ENCODE data around the gene LPO. TPM values are rescaled to one million over a fixed set of nuclear protein-coding genes. Genes with fewer than 3 reads are reported as not detected.

LPO gene
- total and polyA plus RNA-seq, 2 donors (not counting 3 experiments of a cell fraction or from before 2014, with no cell fraction given): not detected

DNA sequence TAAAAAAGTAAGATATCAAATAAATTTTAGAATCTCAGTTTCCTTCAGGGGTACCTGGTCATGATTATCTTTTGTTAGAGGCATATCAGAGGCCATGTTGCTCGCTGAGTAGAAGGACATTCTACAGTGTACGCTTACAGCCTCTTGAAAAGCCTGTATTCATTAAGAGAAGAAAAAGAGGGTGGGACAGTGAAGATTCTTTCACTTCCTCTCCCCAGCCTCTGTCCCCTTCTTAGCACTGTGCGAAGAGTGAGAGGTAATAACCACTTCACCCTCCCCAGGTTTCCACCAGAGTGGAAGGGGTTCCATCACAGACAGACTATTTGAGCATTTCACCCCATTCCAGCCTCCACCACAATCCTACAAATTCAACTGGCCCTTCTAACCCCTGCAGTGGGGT lies 4.8 kb upstream of the LPO start:
- Histone ChIP-seq H3K9me3 (replicated peaks; ENCODE audit: control insufficient read depth, insufficient read depth, low read length) (no peaks in the 10 kb centered on the region), H4K20me1 (replicated peaks; ENCODE audit: control insufficient read depth, extremely low read depth, insufficient read depth, low read length) (no peaks in the 10 kb centered on the region), H3K9ac (replicated peaks; ENCODE audit: extremely low read depth, insufficient read depth, low read length) (no peak overlapping the region), H3K36me3 (ENCODE audit: control insufficient read depth in 2 of 2, extremely low read depth in 1 of 2, insufficient read depth in 2 of 2, low read length in 2 of 2) (no peaks in the 10 kb centered on the region), H3K27ac (ENCODE audit: insufficient read depth, low read depth, low read length) (no peak overlapping the region), H3K4me3 (replicated peaks in 1 of 3; ENCODE audit: insufficient read depth in 1 of 3, low read depth in 1 of 3, low read length in 3 of 3) (no peak overlapping the region), H3K4me2 (ENCODE audit: insufficient read depth, low read length) (no peak overlapping the region), H2AFZ (ENCODE audit: low read depth, low read length) (no peak overlapping the region), H3K4me1 (ENCODE audit: control insufficient read depth, extremely low read depth, insufficient read depth, low read length) (no peaks in the 10 kb centered on the region), H3K27me3 (ENCODE audit: control insufficient read depth in 2 of 2, insufficient read depth in 2 of 2, low read length in 2 of 2) (peaks cover 11 to 22% of the 10 kb centered on the region in 2 experiments), H3K9me1 (replicated peaks; ENCODE audit: control insufficient read depth, extremely low read depth, insufficient read depth, low read length) (no peaks in the 10 kb centered on the region), H3K79me2 (ENCODE audit: control insufficient read depth, insufficient read depth, low read length) (no peaks in the 10 kb centered on the region)
- FAIRE-seq: no peak
- dilution Hi-C loops (cut with MboI; ENCODE audit: extremely low pct_ligation_motif_present, low sequenced_read_pairs) (no loop called here), intact Hi-C loops (cut with micrococcal nuclease) (no loop called here)
- BruUV-seq (replicated peaks): no TSS peak
- ChIA-PET POLR2A (no interaction called here), CTCF (interaction anchor here (1.2 kb wide), 1 partner anchor 14 kb away, joined by 4 read pairs; the partner anchor contains the start of gene MKS1)
- DNase-seq (ENCODE audit: low read depth, low spot score): no peak
- no peak for TF ChIP-seq FOS (IDR thresholded peaks at IDR 0.05; ENCODE audit: borderline replicate concordance, insufficient read depth, low read length)
- TF ChIP-seq EZH2 (IDR thresholded peaks at IDR 0.05; ENCODE audit: borderline replicate concordance, low read depth, low read length, severe bottlenecking): no peak
- TF ChIP-seq GATA2 (IDR thresholded peaks at IDR 0.05; ENCODE audit: insufficient read depth, insufficient read length, low read depth, low read length): no peak
- TF ChIP-seq JUN (IDR thresholded peaks at IDR 0.05; ENCODE audit: borderline replicate concordance, insufficient read depth, insufficient read length, low read depth): no peak
- TF ChIP-seq, protein P1, sequence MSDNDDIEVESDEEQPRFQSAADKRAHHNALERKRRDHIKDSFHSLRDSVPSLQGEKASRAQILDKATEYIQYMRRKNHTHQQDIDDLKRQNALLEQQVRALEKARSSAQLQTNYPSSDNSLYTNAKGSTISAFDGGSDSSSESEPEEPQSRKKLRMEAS (IDR thresholded peaks at IDR 0.05; ENCODE audit: insufficient read depth, insufficient read length): no peak
- TF ChIP-seq POLR2AphosphoS5 (IDR thresholded peaks at IDR 0.05; ENCODE audit: insufficient read depth, low read depth, low read length): no peak
- TF ChIP-seq MYC (IDR thresholded peaks at IDR 0.05; ENCODE audit: low read depth, low read length): no peak
- TF ChIP-seq, protein P2, sequence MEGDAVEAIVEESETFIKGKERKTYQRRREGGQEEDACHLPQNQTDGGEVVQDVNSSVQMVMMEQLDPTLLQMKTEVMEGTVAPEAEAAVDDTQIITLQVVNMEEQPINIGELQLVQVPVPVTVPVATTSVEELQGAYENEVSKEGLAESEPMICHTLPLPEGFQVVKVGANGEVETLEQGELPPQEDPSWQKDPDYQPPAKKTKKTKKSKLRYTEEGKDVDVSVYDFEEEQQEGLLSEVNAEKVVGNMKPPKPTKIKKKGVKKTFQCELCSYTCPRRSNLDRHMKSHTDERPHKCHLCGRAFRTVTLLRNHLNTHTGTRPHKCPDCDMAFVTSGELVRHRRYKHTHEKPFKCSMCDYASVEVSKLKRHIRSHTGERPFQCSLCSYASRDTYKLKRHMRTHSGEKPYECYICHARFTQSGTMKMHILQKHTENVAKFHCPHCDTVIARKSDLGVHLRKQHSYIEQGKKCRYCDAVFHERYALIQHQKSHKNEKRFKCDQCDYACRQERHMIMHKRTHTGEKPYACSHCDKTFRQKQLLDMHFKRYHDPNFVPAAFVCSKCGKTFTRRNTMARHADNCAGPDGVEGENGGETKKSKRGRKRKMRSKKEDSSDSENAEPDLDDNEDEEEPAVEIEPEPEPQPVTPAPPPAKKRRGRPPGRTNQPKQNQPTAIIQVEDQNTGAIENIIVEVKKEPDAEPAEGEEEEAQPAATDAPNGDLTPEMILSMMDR (IDR thresholded peaks at IDR 0.05; ENCODE audit: extremely low read depth in 1 of 2, insufficient read depth in 1 of 2, low read depth in 1 of 2, low read length in 2 of 2): no peak
- no peak for TF ChIP-seq POLR2A (IDR thresholded peaks at IDR 0.05; ENCODE audit: low read depth, low read length)

Data from endothelial cell of umbilical vein (primary cell).